ENCODE data around the gene DUSP9. TPM values are rescaled to one million over a fixed set of nuclear protein-coding genes. Genes with fewer than 3 reads are reported as not detected.

Gene DUSP9
- total RNA-seq, 1 experiment from 2014 or later, result 14.2 TPM

DNA sequence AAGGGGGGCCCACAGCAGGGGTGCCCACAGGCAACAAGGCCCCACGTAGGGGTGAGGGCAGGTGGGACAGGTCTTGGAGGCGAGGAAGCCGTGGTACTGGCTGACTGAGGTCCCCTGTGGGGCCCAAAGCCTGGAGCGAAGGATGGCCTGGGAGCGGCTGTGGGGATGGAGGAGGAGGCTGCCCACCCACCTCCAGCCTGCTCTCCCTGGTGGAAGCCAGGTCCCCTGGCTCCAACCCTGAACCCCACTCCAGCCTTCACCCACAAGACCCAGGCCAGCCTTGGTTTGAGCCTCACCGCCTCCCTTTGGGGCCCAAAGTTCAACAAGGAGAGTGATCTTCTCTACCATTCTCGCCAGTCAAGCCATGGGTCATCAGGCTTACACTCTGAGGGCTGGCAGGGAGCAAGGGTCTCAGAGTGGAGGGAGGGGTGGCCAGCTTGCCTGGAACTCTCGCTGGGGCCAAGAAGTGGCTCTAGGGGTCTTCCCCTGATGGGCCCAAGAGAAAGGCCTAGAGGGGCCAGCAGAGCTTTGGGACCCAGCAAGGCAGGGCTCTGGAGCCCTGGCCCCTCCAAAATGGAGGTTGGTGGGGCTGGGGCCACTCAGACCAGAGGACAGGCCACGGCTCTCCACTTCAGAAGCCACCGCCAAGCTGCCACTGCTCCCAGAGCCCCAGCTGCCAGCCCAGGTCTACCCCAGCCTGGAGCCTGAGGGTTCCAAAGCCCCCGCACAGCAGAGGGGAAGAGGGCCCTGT, 21.6 kb downstream of the DUSP9 start:
- no peaks in the 10 kb centered on the region for H3K36me3 ChIP-seq (ENCODE audit: control insufficient read depth in 1 of 2, insufficient read depth in 2 of 2, low read length in 2 of 2)
- no TSS peak for BruUV-seq (replicated peaks)
- ChIA-PET POLR2A (no interaction called here), RAD21 (ENCODE audit: low non-redundant PET in 1 of 2, low total read pairs in 2 of 2, uncharacterized antibody in 2 of 2, unreplicated experiment in 2 of 2) (interaction anchor here (0.7 to 1.1 kb wide), 3 partner anchors 129 to 277 kb away, joined by 3 to 7 read pairs (median 4); no protein-coding TSS in a partner anchor), CTCF (interaction anchor here (0.8 to 2.5 kb wide), 14 partner anchors 11 to 251 kb away, joined by 3 to 25 read pairs (median 5); partner anchors contain the start of gene SLC6A8)
- TF ChIP-seq RAD21 (IDR thresholded peaks at IDR 0.05; ENCODE audit: low read depth), result no peak
- no peak for TF ChIP-seq POLR2AphosphoS5 (IDR thresholded peaks at IDR 0.05; ENCODE audit: low read depth, low read length)
- TF ChIP-seq, protein P1, sequence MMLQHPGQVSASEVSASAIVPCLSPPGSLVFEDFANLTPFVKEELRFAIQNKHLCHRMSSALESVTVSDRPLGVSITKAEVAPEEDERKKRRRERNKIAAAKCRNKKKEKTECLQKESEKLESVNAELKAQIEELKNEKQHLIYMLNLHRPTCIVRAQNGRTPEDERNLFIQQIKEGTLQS (IDR thresholded peaks at IDR 0.05), result no peak
- TF ChIP-seq EZH2 (IDR thresholded peaks at IDR 0.05), result no peak
- TF ChIP-seq, protein P2, sequence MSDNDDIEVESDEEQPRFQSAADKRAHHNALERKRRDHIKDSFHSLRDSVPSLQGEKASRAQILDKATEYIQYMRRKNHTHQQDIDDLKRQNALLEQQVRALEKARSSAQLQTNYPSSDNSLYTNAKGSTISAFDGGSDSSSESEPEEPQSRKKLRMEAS (IDR thresholded peaks at IDR 0.05), result no peak
- no peak for TF ChIP-seq SP1 (IDR thresholded peaks at IDR 0.05; ENCODE audit: low read depth)
- H3K79me2 ChIP-seq (ENCODE audit: insufficient read depth, low read length), result no peaks in the 10 kb centered on the region
- no peaks in the 10 kb centered on the region for H3K9me2 ChIP-seq (ENCODE audit: insufficient read depth)
- no peak overlapping the region for H3K4me3 ChIP-seq (replicated peaks in 1 of 2; ENCODE audit: low read depth in 1 of 2, low read length in 2 of 2)
- no peak overlapping the region for H3K9ac ChIP-seq (ENCODE audit: low read length)
- no peak overlapping the region; the same call in 1 of the 2 replicates for H3K27ac ChIP-seq (ENCODE audit: low read depth, low read length)
- ATAC-seq, result no peak
- H3K4me2 ChIP-seq (ENCODE audit: low read length), result no peak overlapping the region
- no peaks in the 10 kb centered on the region for H3K9me3 ChIP-seq (ENCODE audit: control insufficient read depth in 1 of 2, insufficient read depth in 1 of 2, low read depth in 1 of 2, low read length in 2 of 2)
- intact Hi-C loops (cut with micrococcal nuclease), result loop anchor here (1.0 to 10.0 kb wide), 5 partner anchors 54 to 714 kb away; no protein-coding TSS in a partner anchor
- no peaks in the 10 kb centered on the region for H4K20me1 ChIP-seq (ENCODE audit: insufficient read depth)
- H2AFZ ChIP-seq (ENCODE audit: low read depth, low read length, poor library complexity, severe bottlenecking), result no peak overlapping the region
- H3K27me3 ChIP-seq (ENCODE audit: insufficient read depth, low read length), result no peaks in the 10 kb centered on the region
- H3K4me1 ChIP-seq (ENCODE audit: control insufficient read depth in 1 of 2, insufficient read depth in 2 of 2, low read length in 2 of 2), result 0 out of 4 replicates have a peak, but pooled peaks cover 0 to 3% of the 10 kb centered on the region in 2 experiments
- no peak for DNase-seq (ENCODE audit: low read depth, low spot score)

DNA sequence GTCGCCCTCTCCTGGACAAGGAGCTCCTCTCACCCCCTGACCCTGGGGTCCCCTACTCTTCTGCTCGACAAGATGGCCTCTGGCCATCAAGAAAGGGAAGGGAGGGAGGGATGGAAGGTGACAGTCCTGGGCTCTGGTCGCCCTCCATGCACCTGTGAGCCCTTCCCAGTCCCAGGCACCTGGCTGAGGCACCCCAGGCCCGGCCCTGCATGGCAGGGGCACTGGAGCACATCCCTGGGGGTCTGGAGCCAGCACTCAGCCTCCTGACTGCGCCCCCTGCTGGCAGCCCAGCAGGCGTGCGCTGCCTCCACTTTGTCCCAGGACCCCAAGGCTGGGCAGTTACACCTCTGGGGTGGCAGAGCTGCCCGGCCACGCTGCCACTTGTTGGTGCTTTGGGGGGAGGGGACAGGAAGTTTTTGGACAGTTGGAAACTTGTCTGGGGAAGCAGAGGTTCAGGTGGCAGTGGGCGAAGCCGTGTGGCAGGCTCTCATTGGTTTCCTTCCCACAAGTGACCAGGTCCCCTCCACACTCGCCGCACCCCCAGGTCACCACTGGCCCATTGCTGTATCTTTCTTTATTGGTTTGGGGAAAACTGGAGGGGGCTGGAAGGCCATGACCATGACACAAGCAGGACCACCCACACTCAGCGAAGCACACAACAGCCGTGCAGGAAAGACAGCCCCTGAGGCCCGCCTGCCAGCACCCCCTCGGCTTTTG, 22.3 kb downstream of the DUSP9 start:
- Histone ChIP-seq H3K4me3 (replicated peaks in 1 of 2; ENCODE audit: low read depth in 1 of 2, low read length in 2 of 2) (no peak overlapping the region), H3K9me2 (ENCODE audit: insufficient read depth) (no peaks in the 10 kb centered on the region), H3K27ac (ENCODE audit: low read depth, low read length) (no peak overlapping the region), H3K27me3 (ENCODE audit: insufficient read depth, low read length) (no peaks in the 10 kb centered on the region), H4K20me1 (ENCODE audit: insufficient read depth) (no peaks in the 10 kb centered on the region), H2AFZ (ENCODE audit: low read depth, low read length, poor library complexity, severe bottlenecking) (no peak overlapping the region), H3K9ac (ENCODE audit: low read length) (no peak overlapping the region), H3K9me3 (ENCODE audit: control insufficient read depth in 1 of 2, insufficient read depth in 1 of 2, low read depth in 1 of 2, low read length in 2 of 2) (no peaks in the 10 kb centered on the region), H3K4me2 (ENCODE audit: low read length) (no peak overlapping the region), H3K36me3 (ENCODE audit: control insufficient read depth in 1 of 2, insufficient read depth in 2 of 2, low read length in 2 of 2) (no peaks in the 10 kb centered on the region), H3K79me2 (ENCODE audit: insufficient read depth, low read length) (no peaks in the 10 kb centered on the region), H3K4me1 (ENCODE audit: control insufficient read depth in 1 of 2, insufficient read depth in 2 of 2, low read length in 2 of 2) (0 out of 4 replicates have a peak, but pooled peaks cover 0 to 3% of the 10 kb centered on the region in 2 experiments)
- ChIA-PET RAD21 (ENCODE audit: low non-redundant PET in 1 of 2, low total read pairs in 2 of 2, uncharacterized antibody in 2 of 2, unreplicated experiment in 2 of 2) (no interaction called here), POLR2A (no interaction called here), CTCF (interaction anchor here (0.9 to 2.2 kb wide), 5 partner anchors 18 to 251 kb away, joined by 3 to 12 read pairs (median 7); partner anchors contain the start of gene SLC6A8)
- ATAC-seq (peak; percentile 68), DNase-seq (ENCODE audit: low read depth, low spot score) (no peak)
- no TSS peak for BruUV-seq (replicated peaks)
- intact Hi-C loops (cut with micrococcal nuclease), result loop anchor here (10.0 kb wide), 3 partner anchors 55 to 715 kb away; no protein-coding TSS in a partner anchor
- TF ChIP-seq, protein P1 (IDR thresholded peaks at IDR 0.05), result no peak
- TF ChIP-seq EGR1 (IDR thresholded peaks at IDR 0.05; ENCODE audit: low read depth) (no peak), POLR2AphosphoS5 (IDR thresholded peaks at IDR 0.05; ENCODE audit: low read depth, low read length) (no peak)
- TF ChIP-seq, protein P3, sequence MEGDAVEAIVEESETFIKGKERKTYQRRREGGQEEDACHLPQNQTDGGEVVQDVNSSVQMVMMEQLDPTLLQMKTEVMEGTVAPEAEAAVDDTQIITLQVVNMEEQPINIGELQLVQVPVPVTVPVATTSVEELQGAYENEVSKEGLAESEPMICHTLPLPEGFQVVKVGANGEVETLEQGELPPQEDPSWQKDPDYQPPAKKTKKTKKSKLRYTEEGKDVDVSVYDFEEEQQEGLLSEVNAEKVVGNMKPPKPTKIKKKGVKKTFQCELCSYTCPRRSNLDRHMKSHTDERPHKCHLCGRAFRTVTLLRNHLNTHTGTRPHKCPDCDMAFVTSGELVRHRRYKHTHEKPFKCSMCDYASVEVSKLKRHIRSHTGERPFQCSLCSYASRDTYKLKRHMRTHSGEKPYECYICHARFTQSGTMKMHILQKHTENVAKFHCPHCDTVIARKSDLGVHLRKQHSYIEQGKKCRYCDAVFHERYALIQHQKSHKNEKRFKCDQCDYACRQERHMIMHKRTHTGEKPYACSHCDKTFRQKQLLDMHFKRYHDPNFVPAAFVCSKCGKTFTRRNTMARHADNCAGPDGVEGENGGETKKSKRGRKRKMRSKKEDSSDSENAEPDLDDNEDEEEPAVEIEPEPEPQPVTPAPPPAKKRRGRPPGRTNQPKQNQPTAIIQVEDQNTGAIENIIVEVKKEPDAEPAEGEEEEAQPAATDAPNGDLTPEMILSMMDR (IDR thresholded peaks at IDR 0.05 in 2 of 3, conservative IDR thresholded peaks at IDR 0.05 in 1 of 3; ENCODE audit: borderline replicate concordance in 1 of 3, insufficient read depth in 1 of 3, low read depth in 2 of 3, low read length in 2 of 3), result peak in 2 of 3 experiments; percentile 73 to 78; a peak in 4 of 6 replicates

Data from HCT116 (cell line).